H1 (cell line): ENCODE data around the gene OSBPL3. TPM values are rescaled to one million over a fixed set of nuclear protein-coding genes. Genes with fewer than 3 reads are reported as not detected.

Source experiments
- CTCF ChIA-PET: fragments of 300-600 bp; sonication (Branson Sonifier 250); formaldehyde crosslinking; loops from one replicate; lab custom pipeline; 2021; ENCODE audit not compliant: partially characterized antibody; lab: Charles Lee
- POLR2A ChIA-PET: fragments of 300-600 bp; sonication (Branson Sonifier 250); formaldehyde crosslinking; loops from one replicate; lab custom pipeline; 2021; ENCODE audit warnings: inconsistent platforms; ENCODE audit not compliant: partially characterized antibody; lab: Charles Lee
- DNase-seq, 2 experiments: peaks; one replicate each; pipeline versions ENCODE4 v3.0.0 to v3.0.0-alpha.2; 2010 to 2022; ENCODE audit warnings: low spot score in 2 of 2, low read depth in 1 of 2, mixed read lengths in 1 of 2
- FAIRE-seq: peaks from 2 replicates; lab custom pipeline; 2011; peaks lifted over from hg19 to GRCh38; lab: Jason Lieb, UNC
- H2AFZ ChIP-seq: 2 replicates; pipeline ENCODE4 v1.8.1; 2012; ENCODE audit warnings: low read length, inconsistent platforms
- H2AK5ac ChIP-seq: 2 replicates; pipeline ENCODE4 v1.6.1; 2013; ENCODE audit warnings: low read depth, low read length
- H2BK120ac ChIP-seq: replicated peaks from 2 replicates; pipeline ENCODE3; 2013; ENCODE audit warnings: low read depth, low read length, inconsistent platforms
- H2BK12ac ChIP-seq: 2 replicates; pipeline ENCODE4 v1.6.1; 2013; ENCODE audit warnings: low read depth, low read length
- H2BK15ac ChIP-seq: 2 replicates; pipeline ENCODE4 v1.6.1; 2013; ENCODE audit warnings: low read length
- H2BK20ac ChIP-seq: 2 replicates; pipeline ENCODE4 v1.6.1; 2013; ENCODE audit warnings: low read length
- H2BK5ac ChIP-seq: 2 replicates; pipeline ENCODE4 v1.6.1; 2013; ENCODE audit warnings: low read depth, low read length
- H3K14ac ChIP-seq: 2 replicates; pipeline ENCODE4 v1.6.1; 2013; ENCODE audit warnings: inconsistent platforms; ENCODE audit not compliant: insufficient read length
- H3K18ac ChIP-seq: 2 replicates; pipeline ENCODE4 v1.6.1; 2013; ENCODE audit warnings: low read length; ENCODE audit errors: extremely low read depth
- H3K23ac ChIP-seq: 2 replicates; pipeline ENCODE4 v1.6.1; 2013; ENCODE audit warnings: inconsistent platforms; ENCODE audit not compliant: insufficient read length
- H3K23me2 ChIP-seq: 2 replicates; pipeline ENCODE4 v1.6.1; 2013; ENCODE audit warnings: low read depth, low read length
- H3K27ac ChIP-seq: 2 replicates; pipeline ENCODE4 v1.6.1; 2011; ENCODE audit warnings: low read depth, low read length, inconsistent platforms
- H3K27me3 ChIP-seq, 4 experiments: replicated peaks in 1 of 4; 1 replicate in 1 of 4; 2 replicates in 3 of 4; pipeline versions ENCODE4 v1.6.1 to v1.8.1; 2011 to 2013; ENCODE audit warnings: low read length in 3 of 4, mild to moderate bottlenecking in 3 of 4, inconsistent platforms in 2 of 4, mixed read lengths in 2 of 4, moderate library complexity in 1 of 4; ENCODE audit not compliant: control insufficient read depth in 3 of 4, insufficient read depth in 3 of 4; ENCODE audit errors: extremely low read depth in 1 of 4
- H3K36me3 ChIP-seq, 4 experiments: 2 replicates each; pipeline versions ENCODE4 v1.6.1 to v1.8.1; 2011 to 2013; ENCODE audit warnings: mild to moderate bottlenecking in 4 of 4, low read length in 3 of 4, moderate library complexity in 2 of 4, control low read depth in 1 of 4, inconsistent platforms in 1 of 4; ENCODE audit not compliant: insufficient read depth in 4 of 4, control insufficient read depth in 2 of 4
- H3K4ac ChIP-seq: replicated peaks from 2 replicates; pipeline ENCODE3; 2013; ENCODE audit warnings: low read length, low read depth, mixed read lengths, inconsistent platforms; ENCODE audit not compliant: insufficient read length
- H3K4me1 ChIP-seq, 4 experiments: replicated peaks in 1 of 4; 1 replicate in 1 of 4; 2 replicates in 3 of 4; pipeline versions ENCODE4 v1.6.1 to v1.8.1; 2011 to 2013; ENCODE audit warnings: low read length in 3 of 4, inconsistent platforms in 2 of 4, mixed read lengths in 1 of 4; ENCODE audit not compliant: insufficient read depth in 4 of 4, control insufficient read depth in 3 of 4
- H3K4me2 ChIP-seq, 2 experiments: 2 replicates each; pipeline versions ENCODE4 v1.6.1 to v1.8.1; 2011 to 2013; ENCODE audit warnings: low read depth in 2 of 2, low read length in 2 of 2, control low read depth in 1 of 2, inconsistent platforms in 1 of 2, mild to moderate bottlenecking in 1 of 2; ENCODE audit not compliant: insufficient read depth in 1 of 2
- H3K4me3 ChIP-seq, 4 experiments: fragments of 200-600, 300-600 bp in 1 of 4; sonication (generic), shearing (Covaris generic), sonication (Bioruptor Twin) in 1 of 4; 2 replicates each; pipeline versions ENCODE4 v1.5.1 to v1.8.1; 2011 to 2016; ENCODE audit warnings: low read length in 4 of 4, low read depth in 3 of 4, control low read depth in 2 of 4, inconsistent platforms in 2 of 4, mild to moderate bottlenecking in 2 of 4, mixed read lengths in 1 of 4, moderate library complexity in 1 of 4; ENCODE audit not compliant: insufficient read depth in 2 of 4; ENCODE audit errors: extremely low read depth in 1 of 4
- H3K56ac ChIP-seq: replicated peaks from 2 replicates; pipeline ENCODE3; 2013; ENCODE audit warnings: low read depth, mild to moderate bottlenecking, mixed read lengths, low read length, inconsistent platforms; ENCODE audit not compliant: insufficient read length
- H3K79me1 ChIP-seq: 2 replicates; pipeline ENCODE4 v1.6.1; 2013; ENCODE audit warnings: low read depth, low read length, control low read depth
- H3K79me2 ChIP-seq, 2 experiments: 2 replicates each; pipeline versions ENCODE4 v1.6.1 to v1.8.1; 2012 to 2013; ENCODE audit warnings: low read length in 2 of 2, mild to moderate bottlenecking in 2 of 2, inconsistent platforms in 1 of 2; ENCODE audit not compliant: insufficient read depth in 2 of 2, control insufficient read depth in 1 of 2
- H3K9ac ChIP-seq, 4 experiments: replicated peaks in 1 of 4; 1 replicate in 1 of 4; 2 replicates in 3 of 4; pipeline versions ENCODE4 v1.6.1 to v1.8.1; 2011 to 2013; ENCODE audit warnings: low read depth in 3 of 4, low read length in 3 of 4, control low read depth in 2 of 4, mild to moderate bottlenecking in 2 of 4, moderate library complexity in 2 of 4, inconsistent platforms in 1 of 4; ENCODE audit errors: extremely low read depth in 1 of 4
- H3K9me3 ChIP-seq, 2 experiments: 2 replicates each; pipeline versions ENCODE4 v1.6.1 to v1.8.1; 2012 to 2013; ENCODE audit warnings: mild to moderate bottlenecking in 2 of 2, moderate library complexity in 2 of 2, control low read depth in 1 of 2, inconsistent platforms in 1 of 2, low read depth in 1 of 2, low read length in 1 of 2, mixed read lengths in 1 of 2; ENCODE audit not compliant: insufficient read depth in 2 of 2
- H4K20me1 ChIP-seq, 2 experiments: replicated peaks in 1 of 2; 2 replicates each; pipeline versions ENCODE3 to v1.8.1; 2011 to 2013; ENCODE audit warnings: inconsistent platforms in 2 of 2, low read length in 2 of 2, mild to moderate bottlenecking in 1 of 2; ENCODE audit not compliant: insufficient read depth in 2 of 2, control insufficient read depth in 1 of 2
- H4K5ac ChIP-seq: 2 replicates; pipeline ENCODE4 v1.6.1; 2013; ENCODE audit warnings: low read length, low read depth, mixed read lengths, inconsistent platforms; ENCODE audit not compliant: insufficient read length
- H4K8ac ChIP-seq: 2 replicates; pipeline ENCODE4 v1.8.0; 2013; ENCODE audit warnings: mild to moderate bottlenecking, moderate library complexity, low read length, inconsistent platforms; ENCODE audit not compliant: insufficient read depth; ENCODE audit errors: extremely low read depth
- H4K91ac ChIP-seq: replicated peaks from 2 replicates; pipeline ENCODE3; 2013; ENCODE audit warnings: low read length, mixed read lengths, inconsistent platforms; ENCODE audit not compliant: insufficient read length
- BCL11A ChIP-seq, 2 experiments: IDR thresholded peaks; one replicate each; pipeline ENCODE4 v1.6.1; 2011; ENCODE audit warnings: low read depth in 2 of 2, low read length in 2 of 2, mild to moderate bottlenecking in 2 of 2
- EP300 ChIP-seq, 2 experiments: IDR thresholded peaks; 1 replicate in 1 of 2; 2 replicates in 1 of 2; pipeline ENCODE4 v1.6.1; 2011 to 2012; ENCODE audit warnings: low read depth in 2 of 2, low read length in 2 of 2, mild to moderate bottlenecking in 2 of 2, borderline replicate concordance in 1 of 2, inconsistent platforms in 1 of 2, moderate library complexity in 1 of 2
- KDM4A ChIP-seq: IDR thresholded peaks from one replicate; pipeline ENCODE4 v1.7.1; 2012; ENCODE audit warnings: low read depth, mild to moderate bottlenecking, moderate library complexity, low read length, inconsistent platforms; ENCODE audit not compliant: severe bottlenecking
- MAFK ChIP-seq: IDR thresholded peaks from 2 replicates; pipeline ENCODE4 v1.6.1; 2012; ENCODE audit warnings: low read depth, mild to moderate bottlenecking, improper control_type of control experiment, low read length
- MAX ChIP-seq: IDR thresholded peaks from 2 replicates; pipeline ENCODE4 v1.6.1; 2012; ENCODE audit warnings: inconsistent platforms
- PHF8 ChIP-seq: fragments of 200-600 bp; sonication (generic); conservative IDR thresholded peaks from 2 replicates; pipeline ENCODE4 v1.7.1; 2012; ENCODE audit warnings: low read depth, mild to moderate bottlenecking, inconsistent platforms, low read length, moderate library complexity
- RAD21 ChIP-seq, 2 experiments: IDR thresholded peaks in 1 of 2; conservative IDR thresholded peaks in 1 of 2; 2 replicates each; pipeline ENCODE4 v1.6.1; 2011; ENCODE audit warnings: low read depth in 2 of 2, low read length in 2 of 2, improper control_type of control experiment in 1 of 2, inconsistent platforms in 1 of 2, mild to moderate bottlenecking in 1 of 2, moderate library complexity in 1 of 2
- RBBP5 ChIP-seq: IDR thresholded peaks from 2 replicates; pipeline ENCODE4 v1.7.1; 2012; ENCODE audit warnings: low read depth, mild to moderate bottlenecking, inconsistent platforms, low read length, moderate library complexity, borderline replicate concordance
- SAP30 ChIP-seq: fragments of 300-600 bp; sonication (generic); IDR thresholded peaks from 2 replicates; pipeline ENCODE4 v1.7.1; 2012; ENCODE audit warnings: low read length, moderate library complexity, mild to moderate bottlenecking, inconsistent platforms; ENCODE audit not compliant: insufficient read depth, insufficient replicate concordance
- SP1 ChIP-seq: IDR thresholded peaks from 2 replicates; pipeline ENCODE4 v1.6.1; 2011; ENCODE audit warnings: low read depth, low read length
- SP2 ChIP-seq: IDR thresholded peaks from 2 replicates; pipeline ENCODE4 v1.6.1; 2012; ENCODE audit warnings: mild to moderate bottlenecking, low read length, inconsistent platforms
- SRF ChIP-seq: IDR thresholded peaks from 2 replicates; pipeline ENCODE4 v1.6.1; 2011; ENCODE audit warnings: mild to moderate bottlenecking, low read depth, low read length, moderate library complexity
- WGBS, 2 experiments: shearing (Covaris generic) in 1 of 2; methylation state at CpG; one replicate each; pipeline versions ENCODE4 v1.1.6 to v1.1.7; 2013 to 2015; ENCODE audit warnings: low lambda C conversion rate in 2 of 2, mixed read lengths in 2 of 2, inconsistent platforms in 1 of 2, low coverage in 1 of 2, missing lambda C conversion rate in 1 of 2; ENCODE audit not compliant: insufficient replicate concordance in 2 of 2, insufficient coverage in 1 of 2, insufficient read length in 1 of 2; ENCODE audit errors: extremely low coverage in 1 of 2, missing lambda C conversion rate in 1 of 2; 5-methylcytosine and 5-hydroxymethylcytosine counted together
- polyA plus RNA-seq, 7 experiments: library from polyadenylated mRNA; depleted of rRNA in 3 of 7; stranded (reverse) in 5 of 7; unstranded in 2 of 7; fragments of >200 nt in 5 of 7; fragments of 200-250 nt in 2 of 7; gene quantifications; 1 replicate in 5 of 7; 2 replicates in 1 of 7; 4 replicates in 1 of 7; pipeline versions ENCODE4 v1.2.1 to v1.2.3, GENCODE V29; 2011 to 2013; ENCODE audit warnings: missing spikeins in 2 of 7, mixed read lengths in 2 of 7
- total RNA-seq: library from RNA; stranded (reverse); fragmentation: NEBNext Ultra II Directional; extraction: Animal tissue kit (Norgen Biotek cat#: 25700); gene quantifications from 2 replicates; pipeline ENCODE4 v1.2.1, GENCODE V29; 2021

The OSBPL3 gene
- total and polyA plus RNA-seq, 2 of the 8 experiments (the other 6 are each of a cell fraction or from before 2014, with no cell fraction given): 2.8 to 13.9 TPM

- H3K9me3 ChIP-seq: peaks cover 12 to 18% of the 10 kb centered on the region in 2 experiments
- no peaks in the 10 kb centered on the region for H3K27me3 ChIP-seq
- H4K20me1 ChIP-seq: no peaks in the 10 kb centered on the region
- no peak overlapping the region for H2BK20ac ChIP-seq
- H3K79me1 ChIP-seq: no peaks in the 10 kb centered on the region
- H3K9ac ChIP-seq: no peak overlapping the region
- H2BK12ac ChIP-seq: no peak overlapping the region
- no peak overlapping the region for H3K14ac ChIP-seq
- no peak overlapping the region for H3K23ac ChIP-seq
- H3K27ac ChIP-seq: no peak overlapping the region
- 87% methylated on average over 4 of the region's 4 CpGs; no CpG with 5 or more reads in 1 of the 2 experiments for WGBS, 2 experiments
- no peak overlapping the region for H2BK120ac ChIP-seq
- ChIA-PET CTCF (interaction anchor here (1.0 kb wide), 1 partner anchor 28 kb away, joined by 3 read pairs; no protein-coding TSS in a partner anchor), POLR2A (no interaction called here)
- FAIRE-seq (no peak), DNase-seq (no peak)
- H4K91ac ChIP-seq: no peak overlapping the region
- H4K5ac ChIP-seq: no peak overlapping the region
- H2BK15ac ChIP-seq: no peak overlapping the region
- no peak overlapping the region for H3K4me2 ChIP-seq
- H2AFZ ChIP-seq: no peak overlapping the region
- H3K4ac ChIP-seq: no peak overlapping the region
- H3K36me3 ChIP-seq: no peaks in the 10 kb centered on the region
- no peaks in the 10 kb centered on the region for H3K79me2 ChIP-seq
- H3K18ac ChIP-seq: no peak overlapping the region
- no peak overlapping the region for H3K56ac ChIP-seq
- no peak overlapping the region for H4K8ac ChIP-seq
- H3K23me2 ChIP-seq: no peaks in the 10 kb centered on the region
- no peak overlapping the region for H3K4me3 ChIP-seq
- no peaks in the 10 kb centered on the region for H3K4me1 ChIP-seq
- H2AK5ac ChIP-seq: no peak overlapping the region
- H2BK5ac ChIP-seq: no peak overlapping the region
- TF ChIP-seq PHF8: no peak
- no peak for TF ChIP-seq SRF
- TF ChIP-seq SP2: no peak
- TF ChIP-seq SP1: no peak
- TF ChIP-seq EP300 (IDR thresholded peaks at IDR 0.05; ENCODE audit: borderline replicate concordance in 1 of 2, low read depth in 2 of 2, low read length in 2 of 2): no peak
- no peak for TF ChIP-seq KDM4A
- TF ChIP-seq BCL11A (IDR thresholded peaks at IDR 0.05; ENCODE audit: low read depth in 2 of 2, low read length in 2 of 2): no peak
- no peak for TF ChIP-seq MAFK
- no peak for TF ChIP-seq RAD21 (IDR thresholded peaks at IDR 0.05 in 1 of 2, conservative IDR thresholded peaks at IDR 0.05 in 1 of 2; ENCODE audit: low read depth in 2 of 2, low read length in 2 of 2)
- no peak for TF ChIP-seq MAX
- no peak for TF ChIP-seq RBBP5
- TF ChIP-seq SAP30: no peak
Observed at GRCh38 chr7:24786306-24786705, 193.7 kb downstream of the OSBPL3 start.
